KMS-11 (cell line): ENCODE measurements around the gene ADGRB2.

ENCODE experiments used
- H2AFZ ChIP-seq: fragments of 200-600 bp; sonication (generic); 2 replicates; pipeline ENCODE4 v1.6.1; 2016; ENCODE audit warnings: antibody characterized with exemption, mixed run types, low read depth
- H3K27ac ChIP-seq: fragments of 200-600 bp; sonication (generic); 2 replicates; pipeline ENCODE4 v1.6.1; 2016; ENCODE audit warnings: mild to moderate bottlenecking, mixed run types
- H3K27me3 ChIP-seq: fragments of 200-600 bp; sonication (generic); 2 replicates; pipeline ENCODE4 v1.6.1; 2017; ENCODE audit warnings: mild to moderate bottlenecking, low read depth, mixed run types, moderate library complexity; ENCODE audit not compliant: insufficient read depth
- H3K36me3 ChIP-seq: fragments of 200-600 bp; sonication (generic); 2 replicates; pipeline ENCODE4 v1.6.1; 2017; ENCODE audit warnings: mild to moderate bottlenecking, mixed run types; ENCODE audit not compliant: insufficient read depth
- H3K4me1 ChIP-seq: fragments of 200-600 bp; sonication (generic); 2 replicates; pipeline ENCODE4 v1.6.1; 2016; ENCODE audit warnings: mild to moderate bottlenecking, low read depth, mixed run types; ENCODE audit not compliant: poor library complexity, severe bottlenecking
- H3K4me2 ChIP-seq: fragments of 200-600 bp; sonication (generic); 2 replicates; pipeline ENCODE4 v1.7.0; 2016; ENCODE audit warnings: mild to moderate bottlenecking, mixed run types
- H3K4me3 ChIP-seq: fragments of 200-600 bp; sonication (generic); IDR thresholded peaks from 2 replicates; pipeline ENCODE4 v1.6.1; 2017; ENCODE audit warnings: low read depth, low read length, mixed read lengths; ENCODE audit not compliant: insufficient read depth
- H3K79me2 ChIP-seq: fragments of 200-600 bp; sonication (generic); 2 replicates; pipeline ENCODE4 v1.6.1; 2016; ENCODE audit warnings: low read depth, mixed run types; ENCODE audit not compliant: insufficient read depth
- H3K9ac ChIP-seq: fragments of 200-600 bp; sonication (generic); 2 replicates; pipeline ENCODE4 v1.6.1; 2016; ENCODE audit warnings: mild to moderate bottlenecking, mixed run types
- H4K20me1 ChIP-seq: fragments of 200-600 bp; sonication (generic); 2 replicates; pipeline ENCODE4 v1.6.1; 2016; ENCODE audit warnings: mild to moderate bottlenecking, mixed run types; ENCODE audit not compliant: insufficient read depth
- TF ChIP-seq, protein P1 (sequence below): fragments of 200-600 bp; sonication (generic); conservative IDR thresholded peaks from 2 replicates; pipeline ENCODE4 v1.6.1; 2017; ENCODE audit warnings: low read depth, mild to moderate bottlenecking, antibody characterized with exemption, low read length, moderate library complexity, mixed read lengths

The ADGRB2 gene

DNA sequence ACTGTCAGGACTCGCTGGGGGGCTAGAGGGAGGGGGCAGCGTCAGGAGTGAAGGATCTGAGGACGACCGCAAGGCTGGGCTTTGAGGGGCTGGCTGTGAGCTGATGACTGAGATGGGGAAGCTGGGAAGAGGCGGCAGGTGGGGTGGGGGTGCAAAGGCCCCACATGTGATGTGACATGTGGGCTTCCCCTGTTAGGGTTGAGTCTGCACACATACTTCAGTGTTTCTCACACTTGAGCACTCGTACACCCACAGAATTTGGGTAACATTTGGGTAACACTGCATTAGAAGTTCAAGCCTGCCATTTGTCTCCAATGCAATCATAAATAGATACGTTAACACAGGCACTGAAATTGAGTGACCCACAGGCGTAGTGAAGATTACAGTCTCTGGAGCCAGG, 76.5 kb downstream of the ADGRB2 start:
- H3K4me1 ChIP-seq = no peaks in the 10 kb centered on the region
- H3K27ac ChIP-seq = no peak overlapping the region
- no peaks in the 10 kb centered on the region for H3K79me2 ChIP-seq
- H3K27me3 ChIP-seq = peaks cover 81% of the 10 kb centered on the region
- no peak overlapping the region for H3K4me2 ChIP-seq
- H3K9ac ChIP-seq = no peak overlapping the region
- no peak overlapping the region for H2AFZ ChIP-seq
- no peak overlapping the region for H3K4me3 ChIP-seq
- TF ChIP-seq, protein P1, sequence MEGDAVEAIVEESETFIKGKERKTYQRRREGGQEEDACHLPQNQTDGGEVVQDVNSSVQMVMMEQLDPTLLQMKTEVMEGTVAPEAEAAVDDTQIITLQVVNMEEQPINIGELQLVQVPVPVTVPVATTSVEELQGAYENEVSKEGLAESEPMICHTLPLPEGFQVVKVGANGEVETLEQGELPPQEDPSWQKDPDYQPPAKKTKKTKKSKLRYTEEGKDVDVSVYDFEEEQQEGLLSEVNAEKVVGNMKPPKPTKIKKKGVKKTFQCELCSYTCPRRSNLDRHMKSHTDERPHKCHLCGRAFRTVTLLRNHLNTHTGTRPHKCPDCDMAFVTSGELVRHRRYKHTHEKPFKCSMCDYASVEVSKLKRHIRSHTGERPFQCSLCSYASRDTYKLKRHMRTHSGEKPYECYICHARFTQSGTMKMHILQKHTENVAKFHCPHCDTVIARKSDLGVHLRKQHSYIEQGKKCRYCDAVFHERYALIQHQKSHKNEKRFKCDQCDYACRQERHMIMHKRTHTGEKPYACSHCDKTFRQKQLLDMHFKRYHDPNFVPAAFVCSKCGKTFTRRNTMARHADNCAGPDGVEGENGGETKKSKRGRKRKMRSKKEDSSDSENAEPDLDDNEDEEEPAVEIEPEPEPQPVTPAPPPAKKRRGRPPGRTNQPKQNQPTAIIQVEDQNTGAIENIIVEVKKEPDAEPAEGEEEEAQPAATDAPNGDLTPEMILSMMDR = no peak
- no peaks in the 10 kb centered on the region for H4K20me1 ChIP-seq
- no peaks in the 10 kb centered on the region for H3K36me3 ChIP-seq

DNA sequence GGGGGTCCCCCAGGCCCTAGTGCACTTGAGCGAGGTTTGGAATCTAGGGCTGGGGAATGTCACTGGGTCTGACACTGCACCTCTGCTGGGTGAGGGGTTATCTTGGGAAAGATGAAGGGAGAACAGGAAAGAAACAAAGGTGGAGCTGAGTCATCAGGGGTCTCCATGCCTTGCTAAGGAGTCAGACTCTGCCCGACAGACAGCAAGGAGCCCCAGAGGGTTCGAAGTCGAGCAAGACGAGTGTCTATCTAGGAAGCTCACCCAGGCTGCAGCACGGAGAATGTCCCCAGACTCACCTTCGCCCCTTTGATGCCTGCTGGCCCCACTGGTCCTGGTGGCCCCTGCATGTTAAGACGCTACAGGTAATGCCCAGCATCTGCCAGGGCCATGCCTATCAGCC, 78.3 kb downstream of the ADGRB2 start:
- H3K4me1 ChIP-seq = no peaks in the 10 kb centered on the region
- H3K79me2 ChIP-seq = no peaks in the 10 kb centered on the region
- H3K27me3 ChIP-seq = peaks cover 92% of the 10 kb centered on the region
- H3K36me3 ChIP-seq = no peaks in the 10 kb centered on the region
- H3K4me2 ChIP-seq = no peak overlapping the region
- no peak overlapping the region for H3K4me3 ChIP-seq
- H2AFZ ChIP-seq = no peak overlapping the region
- no peak overlapping the region for H3K27ac ChIP-seq
- TF ChIP-seq, protein P1 = no peak
- no peak overlapping the region for H3K9ac ChIP-seq
- no peaks in the 10 kb centered on the region for H4K20me1 ChIP-seq

- Histone ChIP-seq H3K27ac (no peak overlapping the region), H4K20me1 (no peaks in the 10 kb centered on the region), H3K79me2 (no peaks in the 10 kb centered on the region), H3K4me2 (no peak overlapping the region), H3K27me3 (peaks cover 86% of the 10 kb centered on the region), H3K9ac (no peak overlapping the region), H3K4me1 (no peaks in the 10 kb centered on the region), H2AFZ (no peak overlapping the region), H3K4me3 (no peak overlapping the region), H3K36me3 (no peaks in the 10 kb centered on the region)
- TF ChIP-seq, protein P1 = peak; percentile 53
Measured at GRCh38 chr1:31683997-31684396, 80.1 kb downstream of the ADGRB2 start.

- H3K4me3 ChIP-seq = no peak overlapping the region
- H3K4me2 ChIP-seq = no peak overlapping the region
- no peak overlapping the region for H3K27ac ChIP-seq
- no peaks in the 10 kb centered on the region for H4K20me1 ChIP-seq
- H3K36me3 ChIP-seq = no peaks in the 10 kb centered on the region
- no peak overlapping the region for H2AFZ ChIP-seq
- TF ChIP-seq, protein P1 = no peak
- H3K79me2 ChIP-seq = no peaks in the 10 kb centered on the region
- no peak overlapping the region for H3K9ac ChIP-seq
- H3K27me3 ChIP-seq = peaks cover 69% of the 10 kb centered on the region
- H3K4me1 ChIP-seq = no peaks in the 10 kb centered on the region
Measured at GRCh38 chr1:31681415-31681814, 82.7 kb downstream of the ADGRB2 start.
